ENCODE measurements around the gene GRK6. TPM values are rescaled to one million over a fixed set of nuclear protein-coding genes. Genes with fewer than 3 reads are reported as not detected.
"Not testable (repeated sequence)": the region's sequence is repeated elsewhere in the genome, so short reads cannot be mapped to it uniquely, and the experiment has no call there.

The GRK6 gene
- total RNA-seq, 4 donors from 2014 or later = 16.1 to 45.5 (median 27.2) TPM

DNA sequence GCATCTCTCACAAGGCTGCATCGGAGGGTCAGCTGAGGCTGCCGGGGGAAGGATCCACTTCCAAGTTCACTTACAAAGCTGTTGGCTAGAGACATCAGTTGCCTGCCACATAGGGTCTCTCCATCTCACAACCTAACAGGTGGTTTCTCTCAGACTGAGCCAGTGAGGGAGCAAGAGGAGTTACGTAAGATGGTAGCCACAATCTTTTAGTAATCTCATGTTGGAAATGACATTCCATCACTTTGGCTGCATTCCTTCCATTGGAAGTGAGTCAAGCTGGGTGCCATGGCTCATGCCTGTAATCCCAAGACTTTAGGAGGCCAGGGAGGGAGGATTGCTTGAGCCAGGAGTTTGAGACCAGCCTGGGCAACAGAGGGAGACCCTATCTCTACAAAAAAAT is 7.4 kb upstream of the GRK6 start:
- DNase-seq (ENCODE audit: low spot score) = no peak
- TF ChIP-seq, protein P1, sequence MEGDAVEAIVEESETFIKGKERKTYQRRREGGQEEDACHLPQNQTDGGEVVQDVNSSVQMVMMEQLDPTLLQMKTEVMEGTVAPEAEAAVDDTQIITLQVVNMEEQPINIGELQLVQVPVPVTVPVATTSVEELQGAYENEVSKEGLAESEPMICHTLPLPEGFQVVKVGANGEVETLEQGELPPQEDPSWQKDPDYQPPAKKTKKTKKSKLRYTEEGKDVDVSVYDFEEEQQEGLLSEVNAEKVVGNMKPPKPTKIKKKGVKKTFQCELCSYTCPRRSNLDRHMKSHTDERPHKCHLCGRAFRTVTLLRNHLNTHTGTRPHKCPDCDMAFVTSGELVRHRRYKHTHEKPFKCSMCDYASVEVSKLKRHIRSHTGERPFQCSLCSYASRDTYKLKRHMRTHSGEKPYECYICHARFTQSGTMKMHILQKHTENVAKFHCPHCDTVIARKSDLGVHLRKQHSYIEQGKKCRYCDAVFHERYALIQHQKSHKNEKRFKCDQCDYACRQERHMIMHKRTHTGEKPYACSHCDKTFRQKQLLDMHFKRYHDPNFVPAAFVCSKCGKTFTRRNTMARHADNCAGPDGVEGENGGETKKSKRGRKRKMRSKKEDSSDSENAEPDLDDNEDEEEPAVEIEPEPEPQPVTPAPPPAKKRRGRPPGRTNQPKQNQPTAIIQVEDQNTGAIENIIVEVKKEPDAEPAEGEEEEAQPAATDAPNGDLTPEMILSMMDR (IDR thresholded peaks at IDR 0.05) = no peak
- no peak for ATAC-seq (ENCODE audit: low FRiP score)

DNA sequence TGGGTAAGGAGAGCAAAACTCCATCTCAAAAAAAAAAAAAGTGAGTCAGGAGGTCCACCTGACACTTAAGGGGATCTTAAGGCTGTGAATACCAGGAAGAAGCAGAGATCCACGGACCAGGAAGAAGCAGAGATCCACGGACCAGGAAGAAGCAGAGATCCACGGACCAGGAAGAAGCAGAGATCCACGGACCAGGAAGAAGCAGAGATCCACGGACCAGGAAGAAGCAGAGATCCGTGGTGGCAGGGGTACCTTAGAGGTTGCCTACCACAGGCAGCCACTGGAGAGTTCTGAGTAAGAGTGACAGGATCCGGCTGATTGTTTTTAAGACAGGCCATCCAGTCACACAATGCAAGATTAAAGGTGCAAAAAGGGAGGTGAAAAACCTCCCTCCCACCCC is 6.0 kb upstream of the GRK6 start:
- DNase-seq (ENCODE audit: low spot score); ATAC-seq (ENCODE audit: low FRiP score): not testable (repeated sequence)

- ATAC-seq (ENCODE audit: low FRiP score) (no peak), DNase-seq (ENCODE audit: low spot score) (no peak)
- TF ChIP-seq, protein P1 (IDR thresholded peaks at IDR 0.05) = no peak
Observed at GRCh38 chr5:177421062-177421798, 5.2 kb upstream of the GRK6 start.

- no peak for DNase-seq (ENCODE audit: low spot score)
- TF ChIP-seq, protein P1 (IDR thresholded peaks at IDR 0.05) = no peak
- no peak for ATAC-seq (ENCODE audit: low FRiP score)
Observed at GRCh38 chr5:177423671-177424070, 2.8 kb upstream of the GRK6 start.

DNA sequence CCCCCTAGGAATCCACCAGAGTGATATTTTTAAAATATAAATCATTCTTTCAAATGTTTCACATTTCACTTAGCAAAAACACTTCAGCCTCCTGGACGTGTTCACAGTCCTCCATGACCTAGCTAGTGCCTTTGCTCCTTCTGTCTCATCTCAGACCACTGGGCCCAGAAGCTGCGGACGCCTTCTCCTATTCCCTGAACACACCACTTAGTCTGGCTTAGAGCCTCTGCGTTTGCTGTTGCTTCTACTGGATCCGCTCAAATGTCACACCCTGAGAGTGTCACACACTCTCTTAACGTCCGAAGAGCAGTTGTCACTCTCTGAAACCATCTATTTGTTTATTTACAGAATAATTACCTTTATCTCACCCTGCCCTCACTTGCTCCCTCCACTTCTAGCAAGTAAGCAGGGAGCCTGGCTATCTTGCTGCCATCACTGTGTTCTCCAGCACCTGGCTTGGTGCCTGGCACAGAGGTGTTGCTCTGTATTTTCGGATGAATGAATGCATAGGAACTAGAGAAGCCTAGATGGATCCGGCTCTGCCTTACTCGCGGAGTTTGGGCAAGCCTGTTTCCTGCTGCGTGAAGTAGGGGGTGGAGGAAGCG is 1.2 kb upstream of the GRK6 start:
- ATAC-seq (ENCODE audit: low FRiP score) = no peak
- TF ChIP-seq, protein P1 (IDR thresholded peaks at IDR 0.05) = no peak
- DNase-seq (ENCODE audit: low spot score) = no peak

- peak; percentile 99 for DNase-seq (ENCODE audit: low spot score)
- ATAC-seq (ENCODE audit: low FRiP score) = peak; percentile 97
- TF ChIP-seq, protein P1 (IDR thresholded peaks at IDR 0.05) = no peak
Observed at GRCh38 chr5:177425801-177426565, 493 bp upstream of the GRK6 start.

- ATAC-seq (ENCODE audit: low FRiP score) = no peak
- DNase-seq (ENCODE audit: low spot score) = no peak
- TF ChIP-seq, protein P1 (IDR thresholded peaks at IDR 0.05) = no peak
Observed at GRCh38 chr5:177427211-177427822, 841 bp downstream of the GRK6 start.

All from omental fat pad (tissue), 4 donors.